Measurements from ENCODE around the gene RBMS3.
"Not testable (repeated sequence)": the region's sequence is repeated elsewhere in the genome, so short reads cannot be mapped to it uniquely, and the experiment has no call there.

RBMS3 gene

DNA sequence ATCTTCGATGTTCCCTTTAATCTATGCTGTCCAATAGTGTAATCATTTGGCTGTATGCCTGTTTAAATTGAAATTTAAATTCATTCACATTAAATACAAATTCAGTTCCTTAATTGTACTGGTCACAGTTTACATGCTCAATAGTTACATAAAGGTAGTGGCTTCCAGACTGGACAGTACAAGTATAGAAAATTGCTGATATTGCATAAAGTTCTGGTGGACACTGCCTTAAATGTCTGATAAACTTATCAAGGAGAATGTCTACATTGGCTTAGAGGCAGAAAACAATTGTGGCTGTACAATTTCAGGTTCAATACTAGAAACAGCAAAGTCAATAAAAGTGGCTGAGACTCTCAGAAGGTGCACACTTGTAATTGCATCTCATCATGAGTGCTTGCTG lies 365.2 kb downstream of the RBMS3 start:
- Histone ChIP-seq H3K4me1 (peaks cover 24% of the 10 kb centered on the region), H3K36me3 (replicated peaks) (no peaks in the 10 kb centered on the region), H3K9me3 (no peaks in the 10 kb centered on the region), H3K4me3 (no peak overlapping the region), H3K27me3 (ENCODE audit: low read depth) (no peaks in the 10 kb centered on the region)
- no peak for DNase-seq (ENCODE audit: low spot score in 2 of 2)
- in situ Hi-C loops (cut with MboI; ENCODE audit: low sequenced_read_pairs): no loop called here

GRCh38 chr3:29649815-29650547 lies 369.1 kb downstream of the RBMS3 start:
- in situ Hi-C loops (cut with MboI; ENCODE audit: low sequenced_read_pairs): no loop called here
- Histone ChIP-seq H3K27me3 (ENCODE audit: low read depth) (no peaks in the 10 kb centered on the region), H3K4me1 (peaks cover 14% of the 10 kb centered on the region), H3K9me3 (no peaks in the 10 kb centered on the region), H3K36me3 (replicated peaks) (no peaks in the 10 kb centered on the region), H3K4me3 (no peak overlapping the region)
- DNase-seq (ENCODE audit: low spot score in 2 of 2): no peak

DNA sequence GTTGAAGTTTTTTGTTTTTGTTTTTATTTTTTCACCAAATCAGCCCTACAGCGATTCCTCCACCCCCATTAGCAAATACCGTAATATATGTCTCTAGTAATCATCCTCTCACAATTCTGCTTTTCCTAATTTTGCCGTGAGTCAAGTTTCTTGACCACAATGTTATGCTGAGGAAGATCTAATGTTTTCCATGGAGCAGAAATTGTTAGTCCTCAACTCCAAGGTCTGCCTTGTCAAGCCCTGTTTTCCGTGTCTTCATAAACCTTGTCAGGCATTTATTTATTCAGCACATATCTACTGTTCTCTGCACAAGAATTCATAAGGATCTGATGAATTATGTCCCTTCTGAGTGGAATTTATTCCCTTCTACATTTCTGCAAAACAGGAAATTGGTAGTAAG lies 372.8 kb downstream of the RBMS3 start:
- Histone ChIP-seq H3K27me3 (ENCODE audit: low read depth) (no peaks in the 10 kb centered on the region), H3K9me3 (no peaks in the 10 kb centered on the region), H3K4me3 (no peak overlapping the region), H3K4me1 (peaks cover 8% of the 10 kb centered on the region; the same call in 1 of the 2 replicates), H3K36me3 (replicated peaks) (no peaks in the 10 kb centered on the region)
- DNase-seq (ENCODE audit: low spot score in 2 of 2): no peak
- in situ Hi-C loops (cut with MboI; ENCODE audit: low sequenced_read_pairs): no loop called here

DNA sequence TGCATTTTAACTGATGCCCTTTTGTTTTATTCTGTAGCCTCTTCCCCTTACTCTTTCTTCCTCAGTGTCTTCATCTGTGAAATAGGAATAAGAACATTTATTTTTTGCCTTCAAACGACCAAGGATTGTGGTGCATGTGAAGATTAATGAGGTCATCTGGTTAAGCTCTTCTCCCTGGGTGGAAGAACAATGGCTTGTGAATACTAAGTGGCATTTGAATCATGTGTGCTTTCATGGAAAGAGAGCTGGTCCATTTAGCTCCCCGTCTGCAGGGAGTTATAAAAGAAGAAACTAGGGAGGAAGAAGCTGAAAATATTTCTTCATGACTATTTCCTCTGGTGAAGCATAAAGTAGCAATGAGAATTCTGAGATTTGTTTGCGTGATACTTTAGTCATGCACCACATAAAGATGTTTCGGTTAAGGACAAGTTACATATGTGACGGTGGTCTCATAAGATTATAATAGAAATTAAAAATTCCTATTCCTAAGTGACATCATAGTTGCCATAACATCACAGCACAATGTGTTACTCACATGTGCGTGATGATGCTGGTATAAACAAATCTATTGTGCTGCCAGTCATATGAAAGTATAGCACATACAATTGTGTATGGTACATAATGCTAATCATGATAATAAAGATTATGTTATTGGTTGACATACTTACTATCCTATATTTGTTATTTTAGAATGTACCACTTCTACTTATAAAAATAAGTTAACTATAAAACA lies 374.3 kb downstream of the RBMS3 start:
- H3K27me3 ChIP-seq (ENCODE audit: low read depth): no peaks in the 10 kb centered on the region
- no peaks in the 10 kb centered on the region for H3K9me3 ChIP-seq
- in situ Hi-C loops (cut with MboI; ENCODE audit: low sequenced_read_pairs): no loop called here
- no peaks in the 10 kb centered on the region for H3K36me3 ChIP-seq (replicated peaks)
- no peak for DNase-seq (ENCODE audit: low spot score in 2 of 2)
- peaks cover 8% of the 10 kb centered on the region; the same call in 1 of the 2 replicates for H3K4me1 ChIP-seq
- H3K4me3 ChIP-seq: no peak overlapping the region

DNA sequence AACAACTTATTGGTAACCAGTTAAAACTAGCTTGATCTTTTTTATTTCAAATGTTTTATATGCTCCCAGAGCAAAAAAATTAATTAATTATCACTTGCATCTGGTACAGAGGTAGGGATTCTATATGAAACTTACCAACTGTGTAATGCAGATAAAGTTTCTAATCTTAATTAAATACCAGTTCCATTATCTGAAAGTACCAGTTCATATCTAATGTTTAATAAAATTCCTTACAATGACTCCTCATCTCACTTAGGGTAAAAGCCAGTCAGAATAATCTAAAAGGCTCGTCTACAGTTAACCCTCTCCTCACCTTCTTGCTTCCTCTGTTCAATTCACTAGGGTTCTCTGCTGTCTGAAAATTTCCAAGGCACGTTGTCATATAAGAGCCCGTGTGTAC lies 384.8 kb downstream of the RBMS3 start:
- in situ Hi-C loops (cut with MboI; ENCODE audit: low sequenced_read_pairs): no loop called here
- no peaks in the 10 kb centered on the region for H3K27me3 ChIP-seq (ENCODE audit: low read depth)

GRCh38 chr3:29668233-29668632 lies 387.4 kb downstream of the RBMS3 start:
- H3K4me3 ChIP-seq: no peak overlapping the region
- H3K27me3 ChIP-seq (ENCODE audit: low read depth): no peaks in the 10 kb centered on the region

More for the DNA sequence above, 384.8 kb downstream of the RBMS3 start:
- DNase-seq (ENCODE audit: low spot score in 2 of 2): no peak
- Histone ChIP-seq H3K9me3 (no peaks in the 10 kb centered on the region), H3K4me3 (no peak overlapping the region), H3K36me3 (replicated peaks) (no peaks in the 10 kb centered on the region), H3K4me1 (no peaks in the 10 kb centered on the region)

DNA sequence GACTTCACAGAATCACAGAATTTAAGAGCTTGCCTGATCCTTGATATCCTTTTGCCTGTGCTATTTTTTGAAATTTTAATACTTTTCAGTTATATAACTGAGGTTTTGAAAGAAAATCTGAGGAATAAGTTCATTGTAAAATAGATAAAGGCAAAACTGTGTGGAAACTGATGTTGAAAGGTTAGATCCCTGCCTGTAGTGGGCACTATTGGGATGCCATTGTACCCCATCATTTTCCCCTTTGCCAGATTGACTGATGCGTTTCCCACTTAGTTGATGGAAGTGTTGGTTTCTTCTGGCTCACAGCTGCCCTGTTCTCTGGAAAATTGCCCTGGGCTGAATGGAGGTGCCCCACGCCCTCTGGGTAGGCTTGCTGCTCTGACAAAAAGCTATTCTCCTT lies 387.9 kb downstream of the RBMS3 start:
- Histone ChIP-seq H3K36me3 (replicated peaks) (no peaks in the 10 kb centered on the region), H3K4me1 (no peaks in the 10 kb centered on the region), H3K9me3 (peaks cover 3% of the 10 kb centered on the region; the same call in 1 of the 2 replicates), H3K4me3 (no peak overlapping the region), H3K27me3 (ENCODE audit: low read depth) (no peaks in the 10 kb centered on the region)
- in situ Hi-C loops (cut with MboI; ENCODE audit: low sequenced_read_pairs): no loop called here
- no peak for DNase-seq (ENCODE audit: low spot score in 2 of 2)

More at GRCh38 chr3:29668233-29668632, 387.4 kb downstream of the RBMS3 start:
- Histone ChIP-seq H3K4me1 (no peaks in the 10 kb centered on the region), H3K36me3 (replicated peaks) (no peaks in the 10 kb centered on the region), H3K9me3 (peaks cover 3% of the 10 kb centered on the region; the same call in 1 of the 2 replicates)
- DNase-seq (ENCODE audit: low spot score in 2 of 2): no peak
- in situ Hi-C loops (cut with MboI; ENCODE audit: low sequenced_read_pairs): no loop called here

DNA sequence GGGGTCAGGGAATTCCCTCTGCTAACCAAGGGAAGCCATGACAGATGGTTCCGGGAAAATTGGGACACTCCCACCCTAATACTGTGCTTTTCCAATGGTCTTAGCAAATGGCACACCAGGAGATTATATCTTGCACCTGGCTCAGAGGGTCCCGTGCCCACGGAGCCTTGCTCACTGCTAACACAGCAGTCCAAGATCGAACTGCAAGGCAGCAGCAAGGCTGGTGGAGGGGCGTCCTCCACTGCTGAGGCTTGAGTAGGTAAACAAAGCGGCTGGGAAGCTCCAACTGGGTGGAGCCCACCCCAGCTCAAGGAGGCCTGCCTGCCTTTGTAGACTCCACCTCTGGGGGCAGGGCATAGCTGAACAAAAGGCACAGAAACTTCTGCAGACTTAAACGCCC lies 389.6 kb downstream of the RBMS3 start:
- H3K9me3 ChIP-seq; in situ Hi-C loops (cut with MboI; ENCODE audit: low sequenced_read_pairs); H3K4me3 ChIP-seq; H3K4me1 ChIP-seq; H3K27me3 ChIP-seq (ENCODE audit: low read depth); H3K36me3 ChIP-seq (replicated peaks): not testable (repeated sequence)
- peak in 1 of 2 experiments; percentile 8 for DNase-seq (ENCODE audit: low spot score in 2 of 2)

- in situ Hi-C loops (cut with MboI; ENCODE audit: low sequenced_read_pairs): no loop called here
- Histone ChIP-seq H3K4me3 (no peak overlapping the region), H3K27me3 (ENCODE audit: low read depth) (no peaks in the 10 kb centered on the region), H3K9me3 (peaks cover 5% of the 10 kb centered on the region; the same call in 1 of the 2 replicates), H3K4me1 (peaks cover 5% of the 10 kb centered on the region; the same call in 1 of the 2 replicates), H3K36me3 (replicated peaks) (no peaks in the 10 kb centered on the region)
- DNase-seq (ENCODE audit: low spot score in 2 of 2): no peak
These were observed 396.6 kb downstream of the RBMS3 start for GRCh38 chr3:29677421-29677820.

DNA sequence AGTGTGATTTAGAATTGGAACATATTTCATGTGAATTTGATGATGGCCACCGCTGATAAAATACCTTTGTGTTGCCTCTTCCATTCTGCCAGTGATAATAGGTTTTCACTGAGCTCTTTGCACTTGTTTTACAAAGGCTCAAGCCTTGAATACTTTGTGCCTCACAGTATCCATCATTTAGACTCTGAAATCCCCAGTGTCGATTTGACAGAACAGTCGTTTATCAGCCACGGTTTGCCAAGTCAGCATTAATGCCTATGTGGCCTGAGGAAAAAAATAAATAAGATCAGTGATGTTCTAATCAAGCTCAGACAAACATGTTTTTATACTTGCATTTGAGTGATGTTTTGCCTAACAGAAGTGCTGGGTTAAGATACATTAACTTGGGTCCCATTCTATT lies 399.1 kb downstream of the RBMS3 start:
- peaks cover 2% of the 10 kb centered on the region; the same call in 1 of the 2 replicates for H3K9me3 ChIP-seq
- H3K4me1 ChIP-seq: peaks cover 20% of the 10 kb centered on the region
- no peaks in the 10 kb centered on the region for H3K27me3 ChIP-seq (ENCODE audit: low read depth)
- in situ Hi-C loops (cut with MboI; ENCODE audit: low sequenced_read_pairs): no loop called here
- no peak for DNase-seq (ENCODE audit: low spot score in 2 of 2)
- H3K4me3 ChIP-seq: no peak overlapping the region
- no peaks in the 10 kb centered on the region for H3K36me3 ChIP-seq (replicated peaks)

DNA sequence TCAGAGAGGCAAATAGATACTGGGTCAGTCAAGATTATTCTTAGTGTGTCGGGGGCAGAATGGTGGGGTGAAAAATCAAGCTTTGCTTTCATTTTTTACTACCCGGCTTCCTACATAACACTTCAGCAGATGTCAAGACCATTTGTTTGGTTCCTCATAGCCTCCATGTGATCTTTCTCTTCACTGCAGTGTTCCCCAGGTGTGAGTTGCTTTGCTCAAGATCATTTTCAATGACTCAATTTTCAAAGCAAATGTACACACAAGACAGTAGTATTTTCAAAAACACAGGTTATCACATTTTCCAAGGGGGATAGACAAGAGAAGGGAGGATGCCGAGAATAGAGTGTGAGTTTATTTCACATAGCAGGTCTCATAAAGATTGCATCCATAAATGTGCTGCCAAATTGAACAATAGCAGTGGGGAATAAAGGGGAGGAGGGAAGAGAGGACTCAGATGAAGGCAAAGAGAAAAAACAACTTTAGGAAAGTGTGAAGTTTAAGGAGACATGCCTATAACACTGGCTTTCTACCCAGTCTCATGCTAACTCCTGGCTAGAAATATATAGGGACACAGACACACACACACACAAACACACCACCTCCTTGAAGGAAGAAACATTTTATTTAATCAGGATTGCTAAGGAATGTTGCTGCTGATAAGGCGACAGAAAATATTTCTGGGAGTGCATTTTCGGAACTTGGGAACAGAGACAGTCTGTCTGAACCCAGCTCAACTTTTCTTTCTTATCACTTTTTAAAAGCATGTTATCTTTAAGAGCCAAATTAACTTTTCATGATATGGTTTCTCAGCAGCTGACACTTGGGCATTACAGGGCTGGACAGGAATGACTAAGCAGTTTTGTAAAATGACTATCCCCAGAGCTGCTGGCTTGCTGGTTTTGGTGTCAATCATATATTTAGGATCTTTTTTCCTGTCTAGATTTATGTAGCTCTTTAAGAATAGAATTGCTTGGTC lies 402.4 kb downstream of the RBMS3 start:
- Histone ChIP-seq H3K36me3 (replicated peaks) (no peaks in the 10 kb centered on the region), H3K9me3 (no peaks in the 10 kb centered on the region), H3K27me3 (ENCODE audit: low read depth) (no peaks in the 10 kb centered on the region), H3K4me3 (no peak overlapping the region), H3K4me1 (peaks cover 34% of the 10 kb centered on the region)
- in situ Hi-C loops (cut with MboI; ENCODE audit: low sequenced_read_pairs): no loop called here
- DNase-seq (ENCODE audit: low spot score in 2 of 2): no peak

DNA sequence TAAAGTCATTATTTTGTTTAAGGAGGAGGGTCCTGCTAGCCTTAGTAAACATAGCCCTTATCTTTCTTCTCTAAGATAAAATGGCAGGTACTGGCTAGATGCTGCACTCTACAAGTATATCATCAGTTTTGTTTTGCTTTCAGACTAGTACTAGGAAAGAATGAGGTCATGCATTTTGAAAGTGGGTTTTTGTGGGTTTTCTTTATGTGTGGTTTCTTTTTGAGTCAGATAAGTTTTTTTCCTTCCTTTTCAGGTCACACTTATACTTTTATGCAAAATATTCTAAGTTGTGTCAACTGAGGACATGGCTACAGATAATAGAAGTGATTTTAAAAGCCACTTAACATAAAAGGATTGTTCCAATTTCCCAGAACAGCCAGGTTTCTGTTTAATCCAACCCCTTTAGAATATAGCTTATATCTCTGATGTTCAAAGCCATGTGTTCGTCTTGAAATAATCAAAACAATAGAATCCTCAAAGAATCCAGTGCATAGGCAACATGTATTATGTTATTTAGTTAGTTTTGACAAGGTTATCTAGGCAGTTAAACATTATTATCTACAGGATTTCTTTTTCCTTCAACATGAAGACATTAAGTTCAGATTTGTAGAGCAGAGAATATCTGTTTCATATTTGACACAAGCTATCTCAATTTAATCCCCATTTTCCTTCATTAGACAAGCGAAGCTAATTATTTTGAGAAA lies 406.2 kb downstream of the RBMS3 start:
- in situ Hi-C loops (cut with MboI; ENCODE audit: low sequenced_read_pairs): no loop called here
- Histone ChIP-seq H3K4me3 (no peak overlapping the region), H3K9me3 (no peaks in the 10 kb centered on the region), H3K27me3 (ENCODE audit: low read depth) (no peaks in the 10 kb centered on the region), H3K4me1 (peaks cover 35% of the 10 kb centered on the region), H3K36me3 (replicated peaks) (no peaks in the 10 kb centered on the region)
- DNase-seq (ENCODE audit: low spot score in 2 of 2): peak in 1 of 2 experiments; percentile 82

Data from HAP-1 (cell line).